PFSK-1 (cell line): ENCODE data around the gene EWSR1.

ENCODE experiments used
- FOXP2 ChIP-seq: optimal IDR thresholded peaks from 2 replicates; pipeline ENCODE3; 2011; ENCODE audit warnings: borderline replicate concordance, control low read depth, inconsistent platforms; ENCODE audit not compliant: insufficient read depth; ENCODE audit errors: extremely low read length, extremely low read depth
- POLR2AphosphoS5 ChIP-seq: IDR thresholded peaks from 2 replicates; pipeline ENCODE4 v1.6.1; 2012; ENCODE audit warnings: low read depth, mild to moderate bottlenecking, control low read depth, low read length, moderate library complexity
- REST ChIP-seq, 2 experiments: IDR thresholded peaks; 2 replicates each; pipeline versions ENCODE4 v1.6.1 to v1.8.0; 2011 to 2012; ENCODE audit warnings: low read depth in 2 of 2, low read length in 2 of 2, control low read depth in 1 of 2, inconsistent platforms in 1 of 2, mild to moderate bottlenecking in 1 of 2, moderate library complexity in 1 of 2; ENCODE audit not compliant: insufficient read depth in 1 of 2
- SIN3A ChIP-seq: IDR thresholded peaks from 2 replicates; pipeline ENCODE4 v1.6.1; 2012; ENCODE audit warnings: mild to moderate bottlenecking, low read length, moderate library complexity, borderline replicate concordance; ENCODE audit not compliant: insufficient read depth
- TAF1 ChIP-seq: IDR thresholded peaks from 2 replicates; pipeline ENCODE4 v1.6.1; 2012; ENCODE audit warnings: low read length, control low read depth, borderline replicate concordance; ENCODE audit not compliant: insufficient read depth

EWSR1 gene

GRCh38 chr22:29254286-29254660 lies 13.8 kb upstream of the EWSR1 start:
- TF ChIP-seq FOXP2 = no peak
- TF ChIP-seq POLR2AphosphoS5 = no peak

- TF ChIP-seq SIN3A (no peak), FOXP2 (no peak), REST (IDR thresholded peaks at IDR 0.05; ENCODE audit: insufficient read depth in 1 of 2, low read depth in 2 of 2, low read length in 2 of 2) (no peak), TAF1 (no peak), POLR2AphosphoS5 (no peak)
Observed at GRCh38 chr22:29255064-29255621, 12.9 kb upstream of the EWSR1 start.

GRCh38 chr22:29256606-29257325 lies 11.3 kb upstream of the EWSR1 start:
- TF ChIP-seq REST (IDR thresholded peaks at IDR 0.05; ENCODE audit: insufficient read depth in 1 of 2, low read depth in 2 of 2, low read length in 2 of 2) (no peak), TAF1 (no peak), SIN3A (no peak), FOXP2 (no peak), POLR2AphosphoS5 (no peak)

GRCh38 chr22:29257751-29258181 lies 10.3 kb upstream of the EWSR1 start:
- TF ChIP-seq FOXP2 (no peak), TAF1 (no peak), POLR2AphosphoS5 (no peak), SIN3A (no peak), REST (IDR thresholded peaks at IDR 0.05; ENCODE audit: insufficient read depth in 1 of 2, low read depth in 2 of 2, low read length in 2 of 2) (no peak)

- no peak for TF ChIP-seq TAF1
- no peak for TF ChIP-seq FOXP2
- no peak for TF ChIP-seq POLR2AphosphoS5
Observed at GRCh38 chr22:29258407-29259252, 9.4 kb upstream of the EWSR1 start.
